Pulmonary artery endothelial cell (primary cell): ENCODE results near the gene PPM1E. TPM values are rescaled to one million over a fixed set of nuclear protein-coding genes. Genes with fewer than 3 reads are reported as not detected.
"Not testable (repeated sequence)": the region's sequence is repeated elsewhere in the genome, so short reads cannot be mapped to it uniquely, and the experiment has no call there.

Experiments used
- DNase-seq: peaks from one replicate; pipeline ENCODE4 v3.0.0-alpha.2; 2011; ENCODE audit warnings: low read depth, low spot score
- total RNA-seq: library from RNA; depleted of rRNA; stranded (reverse); fragments of >200 nt; gene quantifications from 2 replicates; pipeline ENCODE4 v1.2.3, GENCODE V29; 2014

Gene PPM1E
- total RNA-seq, 1 donor from 2014 or later = not detected

GRCh38 chr17:58837699-58838098 lies 82.0 kb downstream of the PPM1E start:
- DNase-seq = no peak

GRCh38 chr17:58840820-58841612 lies 85.4 kb downstream of the PPM1E start:
- DNase-seq = peak; percentile 27

DNA sequence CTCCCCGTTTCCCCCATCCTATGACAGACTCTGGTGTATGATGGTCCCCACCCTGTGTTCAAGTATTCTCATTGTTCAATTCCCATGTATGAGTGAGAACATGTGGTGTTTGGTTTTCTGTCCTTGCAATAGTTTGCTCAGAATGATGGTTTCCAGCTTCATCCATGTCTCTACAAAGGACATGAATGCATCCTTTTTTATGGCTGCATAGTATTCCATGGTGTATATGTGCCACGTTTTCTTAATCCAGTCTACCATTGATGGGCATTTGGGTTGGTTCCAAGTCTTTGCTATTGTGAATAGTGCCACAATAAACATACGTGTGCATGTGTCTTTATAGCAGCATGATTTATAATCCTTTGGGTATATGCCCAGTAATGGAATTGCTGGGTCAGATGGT lies 90.8 kb downstream of the PPM1E start:
- not testable (repeated sequence) for DNase-seq

DNA sequence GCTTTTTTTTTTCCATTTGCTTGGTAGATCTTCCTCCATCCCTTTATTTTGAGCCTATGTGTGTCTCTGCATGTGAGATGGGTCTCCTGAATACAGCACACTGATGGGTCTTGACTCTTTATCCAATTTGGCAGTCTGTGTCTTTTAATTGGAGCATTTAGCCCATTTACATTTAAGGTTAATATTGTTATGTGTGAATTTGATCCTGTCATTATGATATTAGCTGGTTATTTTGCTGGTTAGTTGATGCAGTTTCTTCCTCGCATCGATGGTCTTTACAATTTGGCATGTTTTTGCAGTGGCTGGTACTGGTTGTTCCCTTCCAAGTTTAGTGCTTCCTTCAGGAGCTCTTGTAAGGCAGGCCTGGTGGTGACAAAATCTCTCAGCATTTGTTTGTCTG lies 94.5 kb downstream of the PPM1E start:
- DNase-seq = not testable (repeated sequence)

DNA sequence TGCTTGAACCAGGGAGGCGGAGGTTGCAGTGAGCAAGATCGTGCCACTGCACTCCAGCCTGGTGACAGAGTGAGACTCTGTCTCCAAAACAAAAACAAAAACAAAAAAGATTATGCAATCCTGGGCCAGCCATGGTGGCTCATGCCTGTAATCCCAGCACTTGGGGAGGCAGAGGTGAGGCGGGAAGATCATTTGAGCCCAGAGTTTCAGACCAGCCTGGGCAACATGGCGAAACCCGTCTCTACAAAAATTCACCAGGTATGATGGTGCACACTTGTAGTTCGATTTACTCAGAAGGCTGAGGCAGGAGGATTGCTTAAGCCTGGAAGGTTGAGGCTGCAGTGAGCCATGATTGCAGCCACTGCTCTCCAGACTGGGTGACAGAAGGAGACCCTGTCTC lies 109.6 kb downstream of the PPM1E start:
- DNase-seq = no peak

DNA sequence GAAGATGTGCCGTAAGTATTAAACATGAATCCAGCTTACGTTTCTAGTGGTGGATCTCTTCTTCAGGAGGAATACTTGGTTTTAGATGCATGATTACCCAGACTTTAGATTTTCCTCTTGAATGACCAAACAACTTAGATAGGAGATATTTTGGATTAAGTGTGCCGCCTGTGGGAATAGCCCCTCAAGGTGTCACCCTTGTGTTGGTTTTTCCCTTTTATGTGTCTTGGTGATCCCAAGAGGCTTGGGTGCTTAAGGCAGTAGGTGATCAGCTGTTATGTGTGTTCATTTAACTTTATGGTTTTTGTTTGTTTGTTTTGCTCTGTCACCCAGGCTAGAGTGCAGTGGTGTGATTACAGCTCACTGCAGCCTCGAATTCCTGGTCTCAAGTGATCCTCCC lies 115.1 kb downstream of the PPM1E start:
- DNase-seq = no peak

GRCh38 chr17:58873926-58874325 lies 118.3 kb downstream of the PPM1E start:
- DNase-seq = no peak

- DNase-seq = no peak
Observed at GRCh38 chr17:58875261-58875660, 119.6 kb downstream of the PPM1E start.

DNA sequence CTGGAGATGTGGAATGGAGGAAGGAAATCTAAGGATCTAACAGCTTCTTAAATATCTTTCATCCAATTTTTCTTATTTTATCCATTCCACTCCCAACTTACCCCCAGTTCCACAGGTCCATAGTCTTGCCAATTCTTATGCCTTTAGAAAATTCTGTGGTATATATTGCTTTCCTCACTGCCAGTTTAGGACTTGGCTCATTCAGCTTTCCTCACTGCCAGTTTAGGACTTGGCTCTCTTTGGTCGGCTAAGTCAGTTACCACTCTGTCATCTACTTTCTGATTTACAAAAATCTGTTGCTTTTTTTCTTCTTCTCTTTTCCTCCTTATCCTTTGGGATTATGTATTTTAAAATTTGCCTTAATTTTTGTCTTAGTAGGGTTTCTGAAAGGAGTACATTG lies 128.5 kb downstream of the PPM1E start:
- no peak for DNase-seq

DNA sequence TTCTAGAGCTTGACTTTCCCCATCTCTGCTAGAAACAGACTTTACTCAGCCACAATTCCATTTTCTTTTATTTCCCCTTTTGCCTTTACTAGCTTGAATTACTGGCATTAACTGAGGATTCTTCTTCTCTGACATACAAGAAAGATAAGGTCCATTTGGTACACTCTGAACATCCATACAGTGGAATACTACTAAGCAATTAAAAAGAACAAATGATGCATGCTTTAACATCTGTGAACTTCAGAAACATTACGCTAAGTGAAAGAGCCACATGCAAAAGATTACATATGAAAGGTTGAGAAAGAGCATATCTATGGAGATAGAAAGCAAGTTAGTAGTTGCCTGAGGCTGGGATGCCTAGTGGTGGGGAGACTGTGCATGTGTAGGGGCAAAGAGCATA lies 130.9 kb downstream of the PPM1E start:
- DNase-seq = no peak

- no peak for DNase-seq
Observed at GRCh38 chr17:58889928-58890327, 134.3 kb downstream of the PPM1E start.

- no peak for DNase-seq
Observed at GRCh38 chr17:58899191-58899590, 143.5 kb downstream of the PPM1E start.

- no peak for DNase-seq
Observed at GRCh38 chr17:58902322-58902721, 146.7 kb downstream of the PPM1E start.

- no peak for DNase-seq
Observed at GRCh38 chr17:58911741-58912343, 156.2 kb downstream of the PPM1E start.

- no peak for DNase-seq
Observed at GRCh38 chr17:58913552-58913951, 157.9 kb downstream of the PPM1E start.

DNA sequence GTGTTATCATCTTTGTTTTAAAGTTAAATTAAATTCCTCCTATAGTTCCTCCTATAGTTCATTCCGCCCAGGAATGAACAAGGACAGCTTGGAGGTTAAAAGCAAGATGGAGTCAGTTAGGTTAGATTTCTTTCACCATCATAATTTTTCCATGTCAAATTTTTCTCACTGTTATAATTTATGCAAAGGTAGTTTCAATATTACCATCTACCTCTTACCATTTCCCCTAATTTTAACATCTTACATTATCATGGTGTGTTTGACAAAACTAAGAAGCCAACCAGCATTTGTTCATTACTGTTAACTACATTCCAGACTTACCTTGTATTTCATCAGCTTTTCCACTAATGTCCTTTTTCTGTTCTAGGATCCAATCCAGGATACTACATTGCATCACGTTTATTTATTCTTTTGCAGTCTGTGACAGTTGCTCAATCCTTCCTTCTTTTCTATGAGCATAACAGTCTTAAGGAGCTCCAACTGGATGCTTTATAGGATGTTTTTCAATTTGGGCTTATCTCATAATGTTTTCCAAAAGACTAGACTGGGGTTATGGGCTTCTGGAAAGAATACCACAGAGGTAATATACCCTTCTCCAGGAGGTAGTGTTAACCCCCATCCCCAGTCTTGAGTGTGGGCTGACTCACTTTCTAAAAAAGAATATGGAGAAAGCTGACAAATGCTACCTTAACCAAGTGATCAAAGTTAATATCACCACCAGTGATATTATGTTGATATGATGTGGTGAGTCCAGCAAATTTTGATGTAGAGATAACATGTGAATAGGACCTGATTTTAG lies 158.5 kb downstream of the PPM1E start:
- no peak for DNase-seq

- no peak for DNase-seq
Observed at GRCh38 chr17:58917228-58917627, 161.6 kb downstream of the PPM1E start.

GRCh38 chr17:58918072-58918471 lies 162.4 kb downstream of the PPM1E start:
- DNase-seq = no peak

GRCh38 chr17:58918884-58919283 lies 163.2 kb downstream of the PPM1E start:
- DNase-seq = no peak

- DNase-seq = no peak
Observed at GRCh38 chr17:58920773-58921172, 165.1 kb downstream of the PPM1E start.

GRCh38 chr17:58932956-58933355 lies 177.3 kb downstream of the PPM1E start:
- DNase-seq = no peak

DNA sequence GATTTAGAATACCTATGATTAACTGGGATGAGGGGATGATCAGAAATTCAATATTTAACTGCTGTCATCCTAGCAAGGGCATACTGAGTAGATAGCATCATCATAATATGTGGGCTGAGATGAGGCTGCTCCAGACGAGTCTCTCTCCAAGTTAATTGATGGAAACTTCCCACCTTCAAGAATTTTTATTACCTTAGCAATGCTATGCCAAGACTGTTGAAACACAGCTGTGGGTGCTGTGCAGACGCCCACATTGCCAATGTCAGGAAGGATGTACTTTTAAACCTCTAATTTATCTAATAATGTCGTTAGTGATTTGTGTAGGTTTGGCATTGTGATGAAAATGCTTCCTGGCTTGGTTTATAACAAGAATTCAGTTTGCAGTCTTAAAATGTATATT lies 180.6 kb downstream of the PPM1E start:
- DNase-seq = no peak
